HG03520 (cell line): ENCODE measurements around the gene FAM118A.
"Not testable (repeated sequence)": the region's sequence is repeated elsewhere in the genome, so short reads cannot be mapped to it uniquely, and the experiment has no call there.

Source experiments
- ATAC-seq: cut with Tn5 transposase; IDR thresholded peaks from one replicate; pipeline ENCODE4 v1.9.1; 2021; ENCODE audit warnings: mild to moderate bottlenecking, moderate library complexity; ENCODE audit not compliant: unreplicated experiment

The FAM118A gene

DNA sequence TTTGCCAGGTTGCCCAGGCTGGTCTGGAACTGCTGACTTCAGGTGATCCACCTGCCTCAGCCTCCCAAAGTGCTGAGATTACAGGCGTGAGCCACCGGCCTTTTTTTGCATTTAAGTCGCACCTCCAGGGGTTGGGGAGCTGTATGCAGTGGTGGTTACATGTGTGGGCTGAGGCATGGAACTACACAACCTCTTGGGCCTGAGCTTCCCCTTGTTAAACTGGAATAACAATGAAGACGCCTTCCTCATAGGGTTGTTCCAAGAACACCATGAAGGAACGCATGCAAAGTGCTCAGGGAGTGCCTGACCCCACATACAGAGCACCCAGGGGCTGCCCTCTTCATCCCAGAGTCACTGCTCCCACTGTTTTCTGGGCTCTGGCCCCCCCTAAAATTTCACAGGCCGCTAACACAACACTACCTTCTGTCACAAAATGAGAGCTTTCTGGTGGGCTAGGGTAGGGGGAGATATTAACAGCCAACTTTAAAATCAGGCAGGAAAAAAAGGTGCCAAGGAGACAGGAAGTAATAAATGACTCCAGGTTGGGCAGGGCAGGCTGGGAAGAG lies 1.3 kb upstream of the FAM118A start:
- ATAC-seq, result no peak

DNA sequence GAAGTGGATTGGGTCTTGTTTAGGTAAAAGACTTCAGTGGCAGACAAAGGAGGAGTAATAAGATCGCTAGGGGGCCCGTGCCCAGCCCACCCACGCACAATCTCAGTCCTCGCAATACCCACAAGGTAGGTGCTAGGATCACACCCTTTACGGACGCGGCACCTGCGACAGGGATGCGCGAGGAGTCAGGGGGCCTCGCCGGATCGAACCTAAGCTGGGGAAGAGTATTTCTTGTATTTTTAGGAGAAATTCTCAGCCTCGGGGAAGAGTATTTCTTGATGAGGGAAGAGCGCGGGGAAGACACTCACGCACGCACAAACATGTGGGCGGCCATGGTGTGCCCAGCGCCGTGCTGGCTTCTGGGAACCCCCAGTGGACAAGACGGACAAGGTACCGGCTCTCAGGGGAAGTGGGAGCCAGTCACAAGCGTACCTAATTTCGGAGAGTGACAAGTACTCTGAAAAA lies 745 bp upstream of the FAM118A start:
- no peak for ATAC-seq

DNA sequence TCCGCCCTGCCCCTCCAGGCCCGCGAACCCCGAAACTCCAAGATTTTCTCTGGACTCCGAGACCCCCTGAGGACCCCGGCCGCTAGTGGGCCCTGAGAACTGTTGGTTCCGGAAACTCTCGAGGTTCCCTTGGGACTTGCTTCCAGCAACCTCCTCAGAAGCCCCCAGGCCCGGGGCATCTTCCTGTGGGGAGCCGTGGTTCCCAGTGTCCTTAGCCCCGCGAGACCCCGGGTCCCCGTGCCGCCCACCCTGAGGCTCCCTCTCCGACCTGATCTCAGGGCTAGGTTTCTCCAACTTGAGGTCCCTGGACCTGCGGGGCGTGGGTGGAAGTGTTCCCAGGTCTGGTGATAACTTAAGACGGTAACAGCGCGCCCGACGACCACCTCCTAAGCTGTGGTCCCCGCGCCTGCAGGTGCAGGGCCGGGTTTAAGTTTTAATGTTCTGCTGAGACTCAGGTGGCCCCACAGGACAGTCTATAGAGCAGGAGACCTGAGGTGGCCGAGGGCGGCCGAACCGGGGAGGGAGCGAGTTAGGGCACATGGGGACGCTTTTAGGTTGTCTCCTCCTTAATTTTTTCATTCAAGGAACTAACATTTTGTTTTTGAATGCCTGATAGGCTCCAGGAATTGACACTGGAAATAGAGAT lies 720 bp downstream of the FAM118A start:
- ATAC-seq, result no peak

DNA sequence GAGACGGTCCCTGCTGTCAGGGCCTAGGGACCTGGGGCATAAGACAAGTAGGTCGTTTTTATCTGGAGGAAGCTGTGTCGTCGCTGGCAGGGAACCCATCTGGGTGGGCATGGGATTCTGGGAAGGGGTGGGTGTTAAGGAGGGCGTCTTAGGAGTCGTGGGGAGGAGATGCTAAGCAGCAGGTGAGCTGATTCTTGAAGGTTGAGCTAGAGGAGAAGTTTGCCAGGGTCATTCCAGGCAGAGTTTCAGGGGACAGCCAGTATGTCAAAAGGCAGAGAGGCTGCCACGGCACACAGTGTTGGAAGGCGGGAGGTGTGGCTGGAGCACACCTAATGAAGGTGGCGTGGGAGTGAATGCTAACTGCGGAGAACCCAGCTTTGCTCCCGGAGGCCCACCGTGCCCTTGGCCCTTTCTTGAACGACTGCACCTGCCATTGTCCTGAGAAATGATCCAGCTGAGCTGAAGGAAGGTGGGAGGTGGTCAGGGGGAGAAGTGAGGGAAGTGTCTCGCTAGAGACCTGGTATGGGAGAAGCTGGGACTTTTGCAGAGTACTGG lies 1.3 kb downstream of the FAM118A start:
- ATAC-seq, result no peak

DNA sequence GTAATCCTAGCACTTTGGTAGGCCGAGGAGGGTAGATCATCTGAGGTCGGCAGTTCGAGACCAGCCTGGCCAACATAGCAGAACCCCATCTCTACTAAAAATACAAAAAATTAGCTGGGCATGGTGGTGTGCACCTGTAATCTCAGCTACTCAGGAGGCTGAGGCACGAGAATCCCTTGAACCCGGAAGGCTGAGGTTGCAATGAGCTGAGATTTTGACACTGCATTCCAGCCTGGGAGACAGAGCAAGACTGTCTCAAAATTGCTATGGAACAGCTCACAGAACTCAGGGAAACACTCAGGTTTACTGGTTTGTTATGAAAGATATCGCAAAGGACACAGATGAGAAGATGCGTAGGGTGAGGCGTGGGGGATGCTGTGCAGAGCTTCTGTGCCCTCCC lies 2.7 kb downstream of the FAM118A start:
- no peak for ATAC-seq

DNA sequence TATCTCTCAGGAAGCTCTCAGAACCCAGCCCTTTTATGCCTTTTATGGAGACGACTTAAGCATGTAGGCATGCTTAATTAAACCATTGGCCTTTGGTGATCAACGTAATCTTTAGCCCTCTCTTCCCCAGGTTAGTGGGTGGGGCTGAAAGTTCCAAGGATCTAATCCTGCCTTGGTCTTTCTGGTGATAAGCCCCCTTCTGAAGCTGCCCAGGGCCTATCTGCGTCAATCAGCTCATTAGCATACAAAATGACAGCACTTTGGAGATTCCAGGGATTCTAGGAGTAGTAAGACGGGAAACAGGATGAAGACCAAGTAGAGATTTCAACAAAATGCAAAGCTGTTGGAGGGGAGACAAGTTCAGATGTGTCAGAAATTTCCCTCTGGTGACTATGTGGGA lies 3.1 kb downstream of the FAM118A start:
- no peak for ATAC-seq

DNA sequence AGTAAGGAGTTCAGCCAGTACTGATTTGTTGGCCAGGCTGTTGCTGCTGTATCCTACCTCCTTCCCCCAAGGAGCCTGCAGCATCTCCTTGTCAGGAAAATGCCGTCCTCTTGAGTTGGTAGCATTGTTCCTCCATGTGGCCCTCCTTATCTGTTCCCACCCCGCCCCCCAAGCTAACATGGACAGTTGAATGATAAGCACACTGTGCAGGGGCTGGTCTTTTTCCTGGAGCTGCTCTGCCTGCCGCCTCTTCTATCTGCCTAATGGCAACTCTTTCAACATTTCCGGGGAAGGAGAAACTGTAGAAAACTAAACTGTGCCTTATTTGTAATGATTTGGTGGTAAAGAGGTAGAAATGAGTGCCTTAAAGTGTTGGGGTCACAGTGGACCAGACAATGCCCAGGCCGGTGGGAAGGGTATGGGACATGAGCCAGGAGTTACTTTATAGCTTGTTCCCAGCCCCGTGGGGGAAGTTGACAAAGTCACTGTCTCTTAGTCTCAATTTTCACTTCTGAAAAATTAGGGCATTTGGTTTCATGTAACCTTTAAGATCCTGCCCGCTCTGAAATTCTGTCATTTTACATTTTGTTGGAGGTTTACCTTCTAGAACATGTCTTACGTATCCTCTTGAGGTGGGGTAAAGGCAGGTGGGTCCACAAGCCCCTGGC lies 4.5 kb downstream of the FAM118A start:
- ATAC-seq, result no peak

DNA sequence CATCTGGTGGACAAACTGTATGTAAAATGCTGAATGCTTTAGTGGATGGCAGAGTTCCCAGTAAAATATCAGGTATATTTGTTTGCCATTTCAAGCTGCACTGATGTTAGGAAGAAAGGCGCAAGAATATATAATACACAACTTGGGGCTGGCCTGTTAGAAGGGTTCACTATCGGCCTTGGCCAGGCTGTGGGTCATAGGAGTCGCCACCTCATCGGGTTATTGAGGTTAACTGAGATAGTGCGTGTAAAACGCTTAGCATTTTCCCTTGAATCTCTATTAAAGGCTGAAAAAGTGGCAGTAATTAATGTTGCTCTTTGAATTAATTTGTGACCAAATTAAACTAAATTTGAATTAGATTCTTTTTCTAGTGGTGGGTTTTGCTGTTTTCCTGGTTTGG lies 5.1 kb downstream of the FAM118A start:
- ATAC-seq, result no peak

DNA sequence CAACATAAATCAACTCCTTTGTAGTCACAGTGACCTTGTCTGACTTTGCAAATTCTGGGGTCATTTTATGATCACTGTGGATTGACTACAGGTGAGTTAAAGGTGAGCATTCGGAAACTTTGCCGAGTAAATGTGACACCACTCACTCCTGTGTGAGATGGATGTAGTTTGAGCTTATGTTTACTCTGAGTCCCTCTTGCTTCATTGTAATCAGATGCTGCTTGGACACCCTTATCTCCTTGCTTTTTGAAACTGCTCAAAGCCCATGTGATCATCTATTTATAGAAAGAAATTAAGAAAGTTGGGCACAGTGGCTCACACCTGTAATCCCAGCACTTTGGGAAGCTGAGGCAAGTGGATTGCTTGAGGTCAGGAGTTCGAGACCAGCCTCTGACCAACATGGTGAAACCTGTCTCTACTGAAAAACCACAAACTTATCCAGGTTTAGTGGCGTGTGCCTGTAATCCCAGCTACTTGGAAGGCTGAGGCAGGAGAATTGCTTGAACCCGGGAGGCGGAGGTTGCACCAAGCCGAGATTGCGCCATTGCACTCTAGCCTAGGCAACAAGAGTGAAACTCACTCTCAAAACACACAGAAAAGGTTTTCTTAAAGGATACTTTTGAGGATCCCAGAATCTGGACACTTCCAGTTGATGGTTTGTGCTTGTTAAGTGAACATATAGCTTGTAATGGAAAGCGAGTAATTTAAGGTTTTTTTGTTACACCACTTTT lies 7.2 kb downstream of the FAM118A start:
- no peak for ATAC-seq

DNA sequence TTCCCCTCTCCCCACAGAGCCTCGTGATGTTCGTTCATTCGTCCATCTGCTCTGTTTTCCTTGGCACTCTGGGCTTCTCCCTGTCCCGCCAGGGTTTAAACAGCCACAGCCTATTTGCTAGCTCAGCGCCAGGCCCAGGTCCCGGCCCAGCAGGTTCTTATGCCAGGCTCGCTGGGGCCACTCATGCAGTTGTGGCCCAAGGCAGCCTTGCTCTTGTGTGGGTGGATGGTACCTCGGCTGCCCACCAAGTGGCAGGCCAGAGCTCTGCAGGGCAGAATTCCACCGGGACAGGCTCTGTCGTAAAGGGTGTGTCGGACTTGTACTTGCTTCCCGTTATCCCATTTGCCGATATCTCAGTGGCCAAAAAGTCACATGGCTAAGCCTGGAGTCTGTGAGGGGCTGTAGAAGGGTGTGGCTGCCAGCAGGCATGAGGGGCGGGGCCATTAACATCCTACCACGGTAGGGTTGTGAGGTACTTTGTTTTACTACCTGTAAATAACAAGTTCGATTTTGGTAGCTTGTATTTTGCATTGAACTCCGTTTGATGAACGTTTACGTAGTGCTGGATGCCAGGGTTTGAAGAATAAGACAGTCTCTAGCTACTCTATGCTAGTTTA lies 7.9 kb downstream of the FAM118A start:
- no peak for ATAC-seq

DNA sequence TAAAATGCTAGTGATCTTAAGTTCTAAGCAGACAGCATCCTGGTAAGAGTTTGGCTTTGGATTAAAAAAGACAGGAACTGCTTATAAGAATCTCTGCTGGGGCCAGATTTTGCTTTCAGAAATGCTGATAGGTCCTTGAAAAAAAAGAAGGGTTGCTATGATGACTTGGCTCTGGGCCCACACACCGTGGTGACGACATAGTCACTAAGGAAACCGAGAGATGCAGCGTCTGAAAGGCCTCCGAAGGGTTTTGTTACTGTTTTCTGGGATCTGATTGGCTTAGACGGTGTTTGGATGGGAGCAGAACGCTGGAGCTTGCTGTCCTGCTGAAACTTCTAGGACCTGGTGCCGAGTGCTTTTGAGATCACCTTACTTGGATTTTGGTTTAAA lies 8.4 kb downstream of the FAM118A start:
- no peak for ATAC-seq

DNA sequence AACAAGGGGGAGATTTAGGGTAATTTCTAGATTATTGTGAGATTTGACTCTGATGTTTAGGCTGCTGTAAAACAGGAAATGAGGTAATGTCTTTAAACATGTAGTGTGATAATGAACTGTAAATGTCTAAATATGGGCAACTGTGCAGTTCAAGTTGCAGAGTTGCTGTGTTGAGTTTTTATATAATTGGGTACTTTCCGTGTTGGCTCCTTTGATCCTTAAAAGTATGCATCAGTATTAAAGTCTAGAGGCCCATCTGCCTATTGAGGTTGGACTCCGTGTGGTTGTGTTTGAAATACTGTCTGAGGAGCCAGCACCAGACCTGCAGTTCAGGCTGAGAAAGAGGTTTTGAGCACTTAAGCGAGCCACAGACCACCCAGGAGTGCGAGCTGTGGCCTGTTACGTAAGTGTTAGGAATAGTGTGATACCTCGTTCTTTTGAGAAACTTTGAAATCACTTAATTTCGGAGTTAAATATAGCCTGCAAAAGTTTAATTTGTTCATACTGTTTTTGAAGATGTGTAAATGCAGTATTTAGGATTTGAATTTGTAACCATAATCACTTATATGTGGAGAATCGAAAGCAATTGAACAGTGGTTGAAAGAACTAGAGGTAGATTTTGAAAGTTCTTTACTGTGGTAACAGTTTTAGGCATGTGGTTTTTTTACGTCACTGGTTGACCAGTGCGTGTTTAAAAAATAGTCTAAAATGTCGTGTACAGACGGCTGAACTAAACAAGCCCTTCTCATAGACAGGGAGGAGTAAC lies 9.0 kb downstream of the FAM118A start:
- no peak for ATAC-seq

DNA sequence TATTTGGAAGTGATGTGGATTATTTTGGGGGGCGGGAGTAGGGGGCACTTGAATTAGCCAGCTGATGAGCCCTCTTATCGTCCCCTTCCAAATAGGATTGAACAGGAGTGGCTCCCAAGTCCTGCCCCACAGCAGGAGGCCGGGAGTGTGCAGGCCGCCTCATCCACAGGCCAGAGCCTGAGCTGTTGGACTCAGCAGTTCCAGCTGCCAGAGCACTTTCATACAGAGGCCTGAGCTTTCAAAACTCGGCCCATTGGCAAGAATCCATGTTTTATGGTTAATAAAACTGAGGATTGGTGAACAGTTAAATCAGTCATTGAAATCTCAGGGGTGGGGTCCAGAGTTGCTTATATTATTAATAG lies 9.6 kb downstream of the FAM118A start:
- no peak for ATAC-seq

DNA sequence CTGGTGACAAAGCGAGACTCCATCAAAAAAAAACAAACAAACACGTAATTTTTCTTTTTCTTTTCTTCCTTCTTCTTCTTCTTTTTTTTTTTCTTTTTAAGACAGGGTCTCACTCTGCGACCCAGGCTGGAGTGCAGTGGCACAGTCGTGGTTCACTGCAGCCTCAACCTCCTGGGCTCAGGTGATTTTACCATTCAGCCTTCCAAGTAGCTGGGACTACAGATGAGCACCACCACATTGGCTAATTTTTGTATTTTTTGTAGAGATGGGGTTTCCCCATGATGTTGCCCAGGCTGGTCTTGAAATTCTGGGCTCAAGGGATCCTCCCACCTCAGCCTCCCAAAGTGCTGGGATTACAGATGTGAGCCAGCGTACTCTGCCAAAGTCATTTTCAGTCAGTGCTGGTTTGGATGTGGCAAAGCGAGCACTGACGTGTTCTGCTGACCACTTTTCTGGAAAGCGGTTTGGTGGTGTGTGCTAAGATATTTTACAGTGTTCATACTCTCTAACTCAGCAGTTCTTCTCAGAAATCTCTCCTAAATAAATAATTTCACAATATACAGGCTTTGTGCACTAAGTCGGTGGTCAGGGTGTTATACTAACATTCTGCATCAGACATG lies 10.7 kb downstream of the FAM118A start:
- ATAC-seq, result no peak

DNA sequence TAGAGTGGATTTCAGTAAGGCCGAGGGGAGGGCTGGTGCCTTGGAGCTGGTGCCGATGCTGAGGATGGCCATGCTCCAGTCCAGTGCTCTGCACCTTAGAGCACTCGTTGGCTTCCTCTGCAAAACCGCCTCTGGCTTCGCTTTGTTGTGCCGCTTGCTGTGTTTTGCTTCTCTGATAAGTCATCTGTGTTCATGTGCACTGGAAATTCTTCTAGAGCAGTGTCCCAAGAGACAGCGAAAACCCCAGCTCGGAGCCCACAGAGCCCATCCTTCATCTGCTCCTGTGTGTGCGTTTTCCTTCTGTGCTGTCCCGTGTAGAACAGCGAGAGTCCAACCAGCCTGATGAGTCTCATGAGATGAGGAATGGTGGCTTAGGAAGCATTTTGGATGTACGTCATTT lies 12.1 kb downstream of the FAM118A start:
- no peak for ATAC-seq

DNA sequence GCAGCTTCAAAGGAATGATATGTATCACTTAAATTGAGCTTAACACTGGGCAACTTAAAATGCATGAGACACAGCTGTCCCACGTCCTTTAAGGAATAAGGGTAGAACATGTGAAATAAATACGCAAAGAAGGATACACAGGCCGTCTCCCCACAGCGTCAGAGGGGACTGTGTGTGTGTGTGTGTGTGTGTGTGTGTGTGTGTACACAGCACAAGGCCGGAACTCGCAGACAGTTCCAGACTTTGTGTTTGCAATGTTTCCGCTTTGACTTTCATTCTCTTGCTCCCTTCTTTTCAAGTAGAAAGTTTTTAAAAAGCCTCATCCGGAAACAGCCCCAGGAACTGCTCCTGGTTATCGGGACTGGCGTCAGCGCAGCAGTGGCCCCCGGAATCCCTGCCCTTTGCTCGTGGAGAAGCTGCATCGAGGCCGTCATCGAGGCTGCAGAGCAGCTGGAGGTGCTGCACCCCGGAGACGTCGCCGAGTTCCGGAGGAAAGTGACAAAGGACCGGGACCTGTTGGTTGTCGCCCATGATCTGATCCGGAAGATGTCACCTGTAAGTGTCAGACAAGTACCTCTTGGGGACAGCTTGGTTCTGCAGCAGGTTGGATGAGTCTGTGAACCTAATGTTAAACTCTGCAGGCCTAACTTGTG lies 13.3 kb downstream of the FAM118A start:
- no peak for ATAC-seq

DNA sequence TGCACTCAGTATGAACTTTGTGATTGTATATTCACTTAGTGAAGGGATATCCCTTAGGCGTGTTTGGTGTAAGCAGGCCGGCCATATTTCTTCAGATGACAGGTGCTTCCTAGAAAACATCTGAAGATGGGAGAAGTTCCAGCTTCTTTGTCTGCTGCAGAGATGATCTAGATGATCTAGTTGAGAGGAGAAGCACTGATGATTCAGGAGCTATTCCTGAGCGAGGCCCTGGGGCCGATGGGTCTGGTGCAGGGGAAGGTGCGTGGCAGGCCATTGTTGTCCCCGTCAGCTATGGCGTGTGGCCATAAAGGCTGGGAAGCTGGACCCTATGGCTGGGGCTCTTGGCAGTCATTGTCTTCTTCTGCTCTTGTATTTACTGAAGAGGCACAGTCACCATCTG lies 14.0 kb downstream of the FAM118A start:
- no peak for ATAC-seq

DNA sequence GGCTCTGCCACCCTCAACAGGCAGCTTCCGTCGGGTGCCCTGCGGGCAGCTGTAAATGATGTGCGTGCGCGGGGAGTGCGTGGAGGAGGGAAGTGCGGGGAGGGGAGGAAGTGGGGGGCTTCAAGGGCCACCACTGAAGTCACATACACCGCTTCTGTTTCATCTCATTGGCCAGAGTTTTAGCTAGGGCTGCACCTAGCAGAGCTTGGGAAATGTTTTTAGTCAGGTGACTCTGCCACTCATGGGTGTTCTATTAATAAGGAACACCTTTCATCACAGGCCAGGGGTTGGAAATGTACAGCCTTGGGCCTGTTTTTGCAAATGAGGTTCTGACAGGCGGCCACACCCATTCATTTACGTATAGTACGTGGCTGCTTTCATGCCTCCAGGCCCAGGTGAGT lies 14.6 kb downstream of the FAM118A start:
- no peak for ATAC-seq

DNA sequence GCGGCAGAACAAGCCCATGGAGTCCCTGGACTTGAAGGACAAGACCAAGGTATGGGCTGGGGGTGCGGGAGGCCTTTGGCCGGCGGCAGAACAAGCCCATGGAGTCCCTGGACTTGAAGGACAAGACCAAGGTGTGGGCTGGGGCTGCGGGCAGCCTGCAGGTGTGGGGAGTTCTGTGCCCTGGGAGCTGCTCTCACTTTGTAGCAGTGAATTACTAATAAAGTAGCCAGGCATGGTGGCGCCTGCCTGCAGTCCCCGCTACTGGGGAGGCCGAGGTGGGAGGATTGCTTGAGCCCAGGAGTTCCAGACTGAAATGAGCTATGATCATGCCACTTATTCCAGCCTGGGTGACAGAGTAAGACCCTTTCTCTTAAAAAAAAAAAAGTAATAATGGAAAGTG lies 18.5 kb downstream of the FAM118A start:
- not testable (repeated sequence) for ATAC-seq
